GM21360 (cell line): ENCODE data around the gene PIP4P1.
A peak's percentile ranks its signal among the peaks of the same experiment; 100 is the strongest.

Experiments
- ATAC-seq: cut with Tn5 transposase; IDR thresholded peaks from one replicate; pipeline ENCODE4 v1.9.1; 2021; ENCODE audit warnings: mild to moderate bottlenecking, moderate library complexity; ENCODE audit not compliant: unreplicated experiment

Gene PIP4P1

GRCh38 chr14:20438664-20439063 is 22.6 kb downstream of the PIP4P1 start:
- ATAC-seq = no peak

DNA sequence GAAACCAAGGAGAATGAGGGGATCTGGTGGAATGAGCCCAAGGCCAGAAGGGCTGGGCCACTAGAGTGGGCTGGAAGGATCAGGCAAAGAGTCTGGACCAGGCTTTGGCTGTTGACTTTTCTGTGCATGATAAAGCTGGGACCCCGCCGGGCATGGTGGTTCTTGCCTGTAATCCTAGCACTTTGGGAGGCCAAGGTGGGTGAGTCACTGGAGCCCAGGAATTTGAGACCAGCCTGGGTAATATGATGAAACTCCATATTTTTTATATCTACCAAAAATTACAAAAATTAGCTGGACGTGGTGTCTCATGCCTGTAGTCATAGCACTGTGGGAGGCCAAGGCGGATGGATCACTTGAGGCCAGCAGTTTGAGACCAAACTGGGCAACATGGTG is 24.9 kb downstream of the PIP4P1 start:
- no peak for ATAC-seq

DNA sequence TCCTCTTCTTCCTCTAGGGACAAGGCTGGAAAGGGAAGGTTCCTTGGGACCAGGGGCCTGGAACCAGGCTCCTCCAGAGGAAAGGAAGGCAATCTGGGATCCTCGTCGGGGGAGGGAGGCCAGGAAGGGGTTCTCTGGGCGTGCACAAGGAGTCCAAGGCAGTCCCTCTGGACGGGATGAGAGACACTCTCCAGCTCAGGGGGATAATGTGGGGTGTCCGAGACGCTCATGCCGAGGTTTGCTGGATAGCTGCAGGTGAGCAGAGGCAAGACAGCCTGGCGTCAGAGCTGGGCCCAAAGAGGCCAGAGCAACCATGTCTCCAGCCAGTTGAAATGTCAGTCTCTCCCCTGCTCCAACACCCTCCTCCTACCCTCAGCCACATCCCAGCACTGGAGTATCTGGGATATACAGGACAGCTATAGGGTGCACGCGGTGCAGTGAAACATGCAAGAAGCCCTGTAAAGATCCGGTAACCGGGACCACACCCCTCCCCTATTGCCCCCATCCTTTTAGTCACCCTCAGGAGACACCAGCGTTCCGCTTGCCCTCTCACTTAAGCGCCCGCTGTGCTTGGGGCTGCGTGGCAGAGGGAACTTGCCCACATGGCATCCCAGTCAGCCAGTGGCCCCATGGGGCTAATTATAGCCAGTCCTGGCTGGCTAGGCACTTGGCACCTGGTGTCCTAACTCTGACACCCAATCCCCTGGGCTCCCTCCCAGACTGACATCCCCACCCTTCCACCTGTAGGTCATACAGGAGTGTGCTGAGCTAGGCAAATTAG is 25.5 kb downstream of the PIP4P1 start, which contains the start of gene KLHL33:
Gene KLHL33 (minus strand): TSS at position 585 of the 781 bp plus-strand sequence. CDS start 355 bp downstream, at position 230.
- ATAC-seq = no peak

DNA sequence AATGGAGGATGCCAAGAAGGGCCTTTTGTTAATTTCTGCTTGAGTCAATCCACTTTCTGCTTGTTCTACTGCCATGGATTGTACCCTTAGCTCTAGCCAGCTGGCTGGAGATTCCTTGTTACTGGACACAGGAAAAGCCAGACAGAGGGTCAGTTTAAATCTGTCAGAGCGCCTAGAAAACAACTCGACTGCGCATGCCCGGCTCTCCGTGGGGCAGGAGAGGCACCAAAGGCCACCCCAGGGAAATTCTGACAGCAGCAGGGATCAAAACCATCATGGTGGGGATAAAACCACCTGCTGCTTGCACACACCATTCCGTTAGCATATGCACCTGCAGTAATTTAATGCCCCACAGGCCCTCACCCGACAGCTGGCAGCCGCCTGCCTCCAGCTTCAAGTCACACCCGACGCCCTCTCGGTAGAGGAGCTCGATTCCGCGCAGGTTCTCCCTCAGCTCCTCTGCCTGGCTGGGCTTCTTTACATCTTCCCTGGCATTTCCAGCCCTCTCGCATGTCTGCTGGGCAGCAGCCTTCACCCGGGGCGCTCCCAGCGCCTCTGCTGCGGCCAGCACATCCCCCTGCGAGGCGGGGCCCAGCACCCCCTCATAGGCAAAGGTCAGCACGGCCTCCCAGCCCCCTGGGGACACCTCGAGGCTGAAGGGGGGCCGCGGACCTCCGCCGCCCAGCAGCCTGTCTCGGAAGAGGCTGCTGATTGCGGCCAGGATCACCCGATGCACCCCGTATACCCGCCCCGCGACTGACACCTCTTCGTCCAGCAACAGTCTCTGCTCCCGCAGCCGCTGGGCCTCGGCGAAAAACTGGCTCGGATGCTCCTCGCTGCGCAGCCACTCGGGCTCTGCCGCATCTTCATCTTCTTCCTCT is 26.3 kb downstream of the PIP4P1 start:
- ATAC-seq = no peak

DNA sequence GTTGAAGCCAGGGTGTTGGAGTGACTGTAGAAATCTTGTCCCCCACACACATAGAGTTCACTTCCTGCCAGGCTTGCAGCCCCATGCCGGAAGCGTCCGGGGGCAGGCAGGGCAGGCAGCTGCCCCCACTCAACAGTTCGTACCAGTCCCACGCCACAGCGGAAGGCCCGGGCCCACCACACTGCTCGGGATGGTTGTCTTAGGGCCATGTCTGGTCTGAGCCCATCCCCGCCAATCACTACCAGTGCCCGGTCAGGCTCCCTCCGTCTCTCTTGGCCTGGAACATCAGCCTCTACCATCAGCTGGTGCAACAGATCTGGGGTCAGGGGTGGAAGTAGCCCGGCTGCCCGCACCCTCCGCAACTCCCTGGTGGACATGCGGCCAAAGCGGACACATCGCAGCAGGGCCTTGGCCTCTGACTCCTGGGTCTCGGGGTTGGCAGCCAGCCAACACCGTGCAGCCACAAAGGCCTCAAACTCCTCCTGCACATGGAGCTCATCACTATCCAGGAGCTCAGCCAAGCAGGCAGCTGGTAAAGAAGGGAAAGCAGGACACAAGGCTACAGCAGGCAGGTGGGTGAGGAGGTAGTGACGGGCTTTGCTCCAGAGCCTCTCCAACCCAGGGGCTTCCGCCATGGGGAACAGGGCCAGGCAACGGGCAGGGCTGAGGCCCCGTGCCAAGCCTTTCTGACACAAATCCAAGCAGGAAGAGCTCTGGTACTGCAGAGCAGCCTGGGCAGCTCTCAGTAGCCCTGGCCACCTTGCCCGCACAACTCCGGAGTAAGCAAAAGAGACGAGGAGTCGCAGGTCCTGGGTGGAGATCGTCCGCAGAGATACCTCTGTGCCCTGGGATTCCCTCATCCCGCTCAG is 31.2 kb downstream of the PIP4P1 start:
- no peak for ATAC-seq

- no peak for ATAC-seq
Measured at GRCh38 chr14:20428802-20429201, 32.4 kb downstream of the PIP4P1 start.

DNA sequence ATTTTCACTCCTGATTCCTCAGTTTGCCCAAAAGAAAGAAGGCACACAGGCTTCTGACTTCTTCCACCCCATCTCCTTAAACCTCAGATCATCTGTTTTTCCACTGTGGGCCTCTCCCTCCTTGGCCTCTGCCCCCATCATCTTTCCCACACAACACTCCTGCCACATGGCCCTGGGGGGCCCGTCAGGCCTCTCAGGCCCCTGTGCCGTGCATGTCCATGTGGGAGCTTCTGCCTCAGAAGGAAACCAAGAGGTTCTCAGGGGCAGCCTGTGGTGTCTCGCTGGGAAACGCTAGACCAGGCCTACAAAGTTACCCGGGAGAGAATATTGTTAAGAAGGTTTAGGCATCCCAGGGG is 33.2 kb downstream of the PIP4P1 start:
- peak; percentile 30 for ATAC-seq

DNA sequence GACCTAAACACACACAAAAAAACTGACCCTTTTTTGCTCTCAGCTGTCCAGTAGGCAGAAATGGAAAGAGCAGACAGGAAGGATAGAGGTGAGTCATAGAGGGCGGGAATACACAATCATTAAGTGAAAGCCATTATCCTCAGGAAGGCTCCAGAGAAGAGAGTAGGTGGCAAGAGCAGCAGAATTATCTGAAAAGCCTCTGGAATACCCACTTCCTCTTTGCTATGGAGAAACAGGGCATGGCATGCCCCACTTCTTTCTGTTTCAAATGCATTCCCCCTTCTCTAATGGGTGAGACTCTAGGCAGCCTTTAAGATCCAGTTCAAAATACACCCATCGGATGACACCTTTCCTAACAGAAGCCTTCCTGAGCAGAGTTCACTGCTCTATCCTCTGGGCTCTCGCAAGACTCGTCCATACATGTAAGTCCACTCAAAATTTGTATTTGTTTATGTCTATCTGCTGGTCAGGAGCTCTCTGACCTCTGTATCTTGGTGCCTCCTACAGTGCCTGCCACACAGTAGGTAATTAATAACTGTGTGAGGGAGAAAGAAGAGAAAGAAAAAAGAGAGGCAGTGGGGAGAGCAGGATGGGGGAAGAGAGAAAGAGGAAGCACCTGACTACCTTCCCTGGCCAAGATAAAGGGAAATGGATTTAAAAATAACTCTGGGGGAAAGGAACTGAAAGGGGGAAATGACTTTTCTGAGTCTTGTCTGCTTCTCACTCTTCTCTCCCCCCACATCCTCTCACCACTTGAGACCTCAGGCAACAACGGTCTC is 33.8 kb downstream of the PIP4P1 start:
- peak; percentile 65 for ATAC-seq

DNA sequence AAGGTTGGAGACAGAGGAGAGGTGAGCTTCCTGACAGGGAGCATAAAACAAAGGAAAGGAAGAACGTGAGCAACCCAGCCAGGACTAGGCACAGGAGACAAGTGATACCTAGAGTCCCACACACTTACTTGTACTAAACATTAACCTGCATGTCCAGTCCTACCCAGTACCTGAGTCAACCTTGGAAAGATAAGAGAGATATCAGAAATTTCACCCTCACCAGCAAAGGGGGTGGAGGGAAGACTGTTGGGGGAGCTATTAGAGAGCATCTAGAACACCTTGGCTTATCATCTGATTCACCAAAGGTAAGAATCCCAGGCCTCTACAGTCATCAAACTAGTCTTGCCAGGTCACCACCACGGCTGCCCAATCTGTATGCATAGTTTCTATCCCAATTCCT is 36.4 kb downstream of the PIP4P1 start:
- ATAC-seq = no peak

DNA sequence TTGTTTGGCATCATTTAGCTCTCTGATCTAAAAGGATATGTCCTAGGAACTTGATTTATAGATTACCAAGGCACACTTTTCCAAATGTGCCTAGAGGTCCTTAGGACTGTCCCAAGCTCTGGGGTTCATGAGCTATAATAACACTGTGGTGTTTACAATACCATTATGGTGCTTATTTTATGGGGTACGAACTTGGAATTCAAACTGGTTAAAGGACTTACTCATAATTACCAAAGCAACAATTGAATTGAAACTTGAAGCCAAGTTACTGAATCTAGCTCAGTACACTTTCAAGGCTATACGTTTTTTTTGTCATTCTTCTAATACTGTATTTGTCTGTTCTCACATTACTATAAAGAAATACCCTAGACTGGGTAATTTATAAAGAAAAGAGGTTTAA is 38.3 kb downstream of the PIP4P1 start:
- ATAC-seq = no peak

- no peak for ATAC-seq
Measured at GRCh38 chr14:20421267-20421666, 40.0 kb downstream of the PIP4P1 start.

DNA sequence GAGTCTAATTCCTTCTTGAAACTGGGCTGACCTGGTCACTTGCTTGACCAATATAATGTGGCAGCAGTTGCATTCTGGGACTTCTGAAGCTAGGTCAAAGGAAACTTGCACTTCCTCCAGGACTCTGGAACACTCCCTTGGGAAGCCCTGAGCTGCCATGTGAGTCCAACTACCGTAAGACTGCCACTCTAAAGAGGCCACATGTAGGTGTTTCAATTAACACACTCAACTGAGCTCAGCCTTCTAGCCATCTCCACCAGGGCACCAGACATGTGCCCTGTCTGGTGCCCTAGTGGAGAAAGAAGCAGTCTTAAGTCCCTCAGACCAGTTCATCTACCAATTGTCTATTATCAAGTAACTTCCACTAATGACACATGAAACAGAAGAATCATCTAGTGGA is 41.8 kb downstream of the PIP4P1 start:
- ATAC-seq = no peak

DNA sequence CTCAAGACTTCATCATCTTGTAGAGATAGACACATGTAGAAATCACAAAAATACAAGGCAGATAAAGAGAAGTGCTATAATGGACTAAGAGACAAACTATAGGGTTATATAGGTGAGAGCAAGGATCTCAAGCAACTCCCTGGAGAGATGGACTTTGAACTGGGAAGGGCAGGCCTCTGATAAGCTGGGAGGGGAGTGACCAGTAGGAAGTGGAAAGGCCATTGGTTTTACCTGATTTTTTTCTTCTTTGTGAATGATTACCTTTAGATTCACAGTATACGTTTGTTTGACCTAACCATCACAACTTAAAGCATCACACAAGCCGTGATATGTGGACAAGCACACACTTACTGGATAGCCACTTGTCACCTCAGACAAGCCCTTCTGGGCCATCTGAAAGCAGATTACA is 42.7 kb downstream of the PIP4P1 start:
- no peak for ATAC-seq

GRCh38 chr14:20417250-20418186 is 43.7 kb downstream of the PIP4P1 start:
- no peak for ATAC-seq

GRCh38 chr14:20416223-20416622 is 45.0 kb downstream of the PIP4P1 start:
- ATAC-seq = no peak

GRCh38 chr14:20415782-20416206 is 45.4 kb downstream of the PIP4P1 start:
- ATAC-seq = no peak

- peak; percentile 34 for ATAC-seq
Measured at GRCh38 chr14:20413744-20414082, 47.5 kb downstream of the PIP4P1 start.

DNA sequence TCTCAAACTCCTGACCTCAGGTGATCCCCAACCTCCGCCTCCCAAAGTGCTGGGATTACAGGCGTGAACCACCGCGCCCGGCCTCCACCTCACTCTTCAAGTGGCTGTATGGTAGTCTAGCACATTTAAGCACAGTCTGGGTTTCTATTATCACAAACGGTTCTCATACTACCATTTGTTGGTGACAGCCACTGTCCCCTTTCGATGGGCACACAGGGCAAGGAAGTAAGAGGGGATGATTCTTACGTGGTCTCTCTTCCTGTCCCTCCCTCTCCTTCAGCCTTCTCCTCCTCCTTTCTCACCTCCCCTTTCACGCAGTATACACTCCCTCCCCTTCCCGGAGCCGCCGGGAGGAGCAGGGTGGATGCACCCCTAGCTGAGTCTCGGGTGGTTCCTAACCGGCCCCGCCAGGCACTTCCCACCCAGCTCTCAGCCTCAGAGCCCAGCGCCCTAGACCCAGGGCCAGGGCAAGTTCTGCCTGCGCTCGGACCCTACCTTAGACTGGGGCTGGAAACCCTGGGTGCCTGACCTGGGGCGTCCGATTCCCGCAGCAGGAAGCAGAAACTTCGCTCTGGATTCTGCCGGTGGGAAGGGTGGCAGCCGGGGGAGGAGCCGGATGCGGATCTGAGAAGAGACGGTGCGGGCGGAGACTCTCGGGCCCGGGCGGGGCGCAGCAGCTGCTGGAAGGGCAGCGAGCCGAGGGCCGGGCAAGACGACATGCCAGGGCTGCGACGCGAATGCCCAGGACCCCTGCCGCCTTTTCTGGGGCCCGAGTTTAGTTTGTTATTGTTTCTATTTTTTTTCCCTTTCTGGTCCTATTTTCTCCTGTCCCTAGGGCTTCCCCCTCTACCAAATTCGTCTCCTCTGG is 48.1 kb downstream of the PIP4P1 start, which contains the start of gene TEP1:
Gene TEP1 (minus strand): TSS at position 626 of the 868 bp plus-strand sequence. CDS start 5,062 bp downstream, outside the sequence.
- ATAC-seq = peak; percentile 63
